BLaER1 treated with 17β-estradiol and CSF1 and Interleukin-3, amounts not matched to agents 10 nM and 100 nM (cell line): Measurements from ENCODE around the gene WTAP.
"Not testable (repeated sequence)": the region's sequence is repeated elsewhere in the genome, so short reads cannot be mapped to it uniquely, and the experiment has no call there.

Source experiments
- H3K27ac ChIP-seq, 11 experiments: shearing (Covaris generic); formaldehyde crosslinking; 2 replicates each; pipeline ENCODE4 v1.8.1; 2022
- H3K27me3 ChIP-seq, 11 experiments: shearing (Covaris generic); formaldehyde crosslinking; 2 replicates each; pipeline ENCODE4 v1.8.1; 2022
- H3K36me3 ChIP-seq, 11 experiments: shearing (Covaris generic); formaldehyde crosslinking; 2 replicates each; pipeline ENCODE4 v1.8.1; 2022
- H3K4me1 ChIP-seq, 10 experiments: shearing (Covaris generic); formaldehyde crosslinking; 2 replicates each; pipeline ENCODE4 v1.8.1; 2022
- H3K4me2 ChIP-seq, 11 experiments: shearing (Covaris generic); formaldehyde crosslinking; 2 replicates each; pipeline ENCODE4 v1.8.1; 2022
- H3K4me3 ChIP-seq, 10 experiments: shearing (Covaris generic); formaldehyde crosslinking; 2 replicates each; pipeline ENCODE4 v1.8.1; 2022
- H3K9ac ChIP-seq, 11 experiments: shearing (Covaris generic); formaldehyde crosslinking; 2 replicates each; pipeline ENCODE4 v1.8.1; 2022
- H3K9me3 ChIP-seq, 11 experiments: shearing (Covaris generic); formaldehyde crosslinking; replicated peaks in 1 of 11; 2 replicates each; pipeline ENCODE4 v1.8.1; 2022
- H4K20me1 ChIP-seq, 11 experiments: shearing (Covaris generic); formaldehyde crosslinking; 2 replicates each; pipeline ENCODE4 v1.8.1; 2022
- Cebpa-rat ChIP-seq, 11 experiments: shearing (Covaris generic); IDR thresholded peaks; 2 replicates each; pipeline ENCODE4 v1.8.1; 2022

Gene WTAP

DNA sequence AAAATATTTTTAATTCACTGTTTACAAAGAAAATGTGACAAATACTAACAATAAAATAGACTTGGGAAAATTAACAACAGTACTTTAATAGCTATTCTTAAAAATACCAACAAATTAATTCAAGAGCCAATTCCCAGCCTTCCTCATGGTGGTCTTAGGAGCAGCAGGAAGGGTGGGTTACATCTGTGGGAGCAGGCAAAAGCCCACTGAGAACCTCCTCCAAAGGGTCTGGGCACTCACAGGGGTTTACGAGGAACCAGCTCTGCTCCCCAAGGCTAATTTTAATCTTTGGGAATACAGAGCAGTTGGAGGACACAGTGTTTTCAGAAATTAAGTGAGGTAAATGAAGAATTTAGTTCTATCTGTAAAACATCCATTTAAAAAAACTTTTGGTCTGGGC, 44.5 kb upstream of the WTAP start:
- Histone ChIP-seq H3K4me1 (peaks cover 0 to 87% (median 8%) of the 10 kb centered on the region in 10 experiments; a peak in 12 of 20 replicates), H3K27ac (peak overlapping the region in 2 of 11 experiments; percentile 15 to 52; a peak in 3 of 22 replicates)

DNA sequence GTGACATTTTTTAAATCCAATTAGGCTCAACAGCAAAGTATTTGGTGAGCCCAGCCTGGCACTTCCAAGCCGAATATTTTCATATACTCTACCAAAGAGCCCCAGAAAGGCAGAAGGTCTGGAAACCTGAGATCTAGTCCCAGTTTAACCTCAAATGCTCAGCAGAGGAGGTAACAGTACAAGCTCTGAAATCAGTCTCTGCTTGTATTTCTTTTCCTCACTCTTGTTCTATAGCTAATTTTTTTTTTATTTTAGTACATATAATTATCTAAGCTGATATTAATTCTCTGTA, 43.3 kb upstream of the WTAP start:
- Histone ChIP-seq H3K9ac (peak overlapping the region in 3 of 11 experiments; percentile 40 to 64 (median 58); a peak in 6 of 22 replicates), H3K4me2 (peak overlapping the region in 3 of 11 experiments; percentile 73 to 97 (median 88); a peak in 6 of 22 replicates), H3K36me3 (peaks cover 97 to 100% (median 99%) of the 10 kb centered on the region in 11 experiments), H3K27me3 (no peaks in the 10 kb centered on the region), H3K4me3 (peak overlapping the region in 1 of 10 experiments; percentile 15; a peak in 1 of 20 replicates), H3K9me3 (no peaks in the 10 kb centered on the region), H4K20me1 (peaks cover 16 to 100% (median 89%) of the 10 kb centered on the region in 11 experiments; a peak in 21 of 22 replicates), H3K4me1 (peaks cover 0 to 98% (median 15%) of the 10 kb centered on the region in 10 experiments; a peak in 17 of 20 replicates), H3K27ac (peak overlapping the region in 3 of 11 experiments; percentile 9 to 52 (median 28); a peak in 5 of 22 replicates)
- TF ChIP-seq Cebpa-rat (IDR thresholded peaks at IDR 0.05): no peak

More for the DNA sequence above, 44.5 kb upstream of the WTAP start:
- Histone ChIP-seq H3K9ac (peak overlapping the region in 2 of 11 experiments; percentile 58 to 64; a peak in 4 of 22 replicates), H3K4me3 (no peak overlapping the region; a peak in 1 of 20 replicates), H3K27me3 (no peaks in the 10 kb centered on the region), H4K20me1 (peaks cover 14 to 100% (median 85%) of the 10 kb centered on the region in 11 experiments; a peak in 20 of 22 replicates), H3K36me3 (peaks cover 95 to 100% (median 99%) of the 10 kb centered on the region in 11 experiments), H3K4me2 (peak overlapping the region in 3 of 11 experiments; percentile 73 to 97 (median 88); a peak in 6 of 22 replicates), H3K9me3 (no peaks in the 10 kb centered on the region)
- TF ChIP-seq Cebpa-rat (IDR thresholded peaks at IDR 0.05): no peak

DNA sequence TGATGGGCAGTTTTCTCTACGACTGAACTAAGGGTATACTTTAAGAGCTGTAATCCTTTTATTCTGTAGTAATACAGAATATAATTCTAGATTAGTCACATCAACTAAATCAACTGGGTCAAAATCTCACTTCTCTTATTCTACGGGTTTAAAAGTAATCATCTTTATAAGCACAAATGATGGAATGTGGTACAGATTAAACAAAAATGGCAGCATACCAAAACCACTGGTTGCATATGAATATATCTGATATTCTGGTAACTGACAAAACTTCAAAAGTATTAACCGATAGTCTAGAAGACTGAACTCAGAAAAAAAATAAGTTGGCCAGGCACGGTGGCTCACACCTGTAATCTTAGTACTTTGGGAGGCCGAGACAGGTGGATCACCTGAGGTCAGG, 41.3 kb upstream of the WTAP start:
- H4K20me1 ChIP-seq: peaks cover 18 to 96% (median 77%) of the 10 kb centered on the region in 11 experiments; a peak in 20 of 22 replicates
- TF ChIP-seq Cebpa-rat (IDR thresholded peaks at IDR 0.05): no peak
- H3K27ac ChIP-seq: peak overlapping the region in 2 of 11 experiments; percentile 3 to 50; a peak in 2 of 22 replicates
- no peaks in the 10 kb centered on the region for H3K27me3 ChIP-seq
- no peaks in the 10 kb centered on the region for H3K9me3 ChIP-seq
- H3K9ac ChIP-seq: peak overlapping the region in 2 of 11 experiments; percentile 97 to 98; a peak in 3 of 22 replicates
- peaks cover 3 to 93% (median 22%) of the 10 kb centered on the region in 10 experiments; a peak in 17 of 20 replicates for H3K4me1 ChIP-seq
- peak overlapping the region in 3 of 10 experiments; percentile 93 to 96 (median 94); a peak in 5 of 20 replicates for H3K4me3 ChIP-seq
- peak overlapping the region in 3 of 11 experiments; percentile 88 to 99 (median 97); a peak in 5 of 22 replicates for H3K4me2 ChIP-seq
- H3K36me3 ChIP-seq: peaks cover 92 to 97% (median 94%) of the 10 kb centered on the region in 11 experiments

DNA sequence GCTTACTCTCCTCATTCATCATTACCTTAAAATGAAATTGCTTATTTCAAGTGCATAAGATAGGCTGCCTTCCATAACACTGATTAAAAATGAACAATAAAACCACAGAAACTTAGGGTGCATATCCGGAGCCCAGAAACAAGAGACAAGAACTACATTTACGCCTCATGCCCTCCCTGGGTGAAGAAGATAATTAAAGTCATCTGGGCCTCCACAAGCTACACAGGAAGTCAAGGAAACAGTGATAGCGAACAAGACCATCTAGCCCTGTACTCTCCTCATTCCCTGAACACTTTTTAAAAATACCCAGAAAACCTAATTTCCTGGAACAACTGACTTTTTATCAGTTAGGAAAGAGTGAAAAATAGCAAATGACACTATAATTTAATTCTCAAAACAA, 40.6 kb upstream of the WTAP start:
- Histone ChIP-seq H3K9ac (peak overlapping the region in 3 of 11 experiments; percentile 97 to 98 (median 97); a peak in 5 of 22 replicates), H3K9me3 (no peaks in the 10 kb centered on the region), H3K27me3 (no peaks in the 10 kb centered on the region), H4K20me1 (peaks cover 15 to 93% (median 72%) of the 10 kb centered on the region in 11 experiments; a peak in 20 of 22 replicates), H3K4me2 (peak overlapping the region in 5 of 11 experiments; percentile 5 to 99 (median 88); a peak in 9 of 22 replicates), H3K36me3 (peaks cover 86 to 97% (median 89%) of the 10 kb centered on the region in 11 experiments), H3K4me3 (peak overlapping the region in 3 of 10 experiments; percentile 93 to 96 (median 94); a peak in 6 of 20 replicates), H3K27ac (peak overlapping the region in 1 of 11 experiments; percentile 44; a peak in 1 of 22 replicates), H3K4me1 (peaks cover 8 to 87% (median 23%) of the 10 kb centered on the region in 10 experiments)
- no peak for TF ChIP-seq Cebpa-rat (IDR thresholded peaks at IDR 0.05)

DNA sequence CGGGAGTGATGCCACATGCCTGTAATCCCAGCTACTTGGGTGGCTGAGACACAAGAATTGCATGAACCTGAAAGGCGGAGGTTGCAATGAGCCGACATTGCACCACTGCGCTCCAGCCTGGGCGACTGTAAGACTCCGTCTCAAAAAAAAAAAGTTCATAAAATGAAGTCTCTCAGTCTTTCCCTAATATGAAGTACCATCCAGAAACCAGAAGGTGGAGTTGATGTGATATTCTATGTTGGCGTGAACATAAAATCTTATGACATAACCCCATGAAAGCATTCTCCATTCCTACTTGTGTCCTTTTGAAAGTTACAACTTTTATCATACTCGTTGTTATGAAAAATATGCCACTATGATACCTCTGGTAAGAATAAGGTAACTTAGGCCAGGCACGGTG, 40.0 kb upstream of the WTAP start:
- Histone ChIP-seq H3K9me3 (no peaks in the 10 kb centered on the region), H3K4me1 (peaks cover 15 to 80% (median 28%) of the 10 kb centered on the region in 10 experiments), H3K9ac (peak overlapping the region in 3 of 11 experiments; percentile 97 to 98 (median 97); a peak in 6 of 22 replicates), H3K27me3 (no peaks in the 10 kb centered on the region), H3K4me2 (peak overlapping the region in 5 of 11 experiments; percentile 5 to 99 (median 88); a peak in 8 of 22 replicates), H4K20me1 (peaks cover 20 to 93% (median 78%) of the 10 kb centered on the region in 11 experiments; a peak in 21 of 22 replicates), H3K4me3 (peak overlapping the region in 3 of 10 experiments; percentile 93 to 96 (median 94); a peak in 6 of 20 replicates), H3K36me3 (peaks cover 79 to 97% (median 88%) of the 10 kb centered on the region in 11 experiments), H3K27ac (peak overlapping the region in 1 of 11 experiments; percentile 44; a peak in 1 of 22 replicates)
- no peak for TF ChIP-seq Cebpa-rat (IDR thresholded peaks at IDR 0.05)

DNA sequence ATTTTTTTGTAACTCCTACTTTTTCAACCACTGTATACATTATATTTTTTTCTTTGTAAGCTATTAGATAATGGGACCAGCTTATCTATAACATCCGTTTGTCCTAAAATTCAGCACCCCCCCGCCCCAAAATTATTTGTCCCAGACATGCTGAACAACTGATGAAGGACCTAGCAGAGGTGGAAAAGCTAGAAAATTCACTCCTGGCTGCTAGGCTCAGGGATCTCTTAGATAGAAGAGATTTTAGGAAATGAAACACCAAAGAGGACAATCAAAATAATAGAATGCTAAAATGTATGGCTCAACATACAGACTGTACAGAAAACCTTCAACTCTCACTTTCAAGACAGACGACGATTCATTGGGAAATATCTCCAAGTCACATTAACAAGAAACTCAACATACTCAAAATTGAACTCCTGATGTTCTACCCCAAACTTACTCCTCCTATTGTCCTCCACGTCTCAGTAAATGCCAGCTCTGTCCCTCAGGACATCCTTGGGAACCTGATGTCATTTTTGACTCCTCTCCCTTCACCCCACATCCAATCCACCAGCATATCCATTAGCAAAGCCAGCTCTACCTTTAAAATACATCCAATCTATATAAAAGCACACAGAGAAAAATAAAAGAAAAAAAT, 38.9 kb upstream of the WTAP start:
- no peak for TF ChIP-seq Cebpa-rat (IDR thresholded peaks at IDR 0.05)
- peaks cover 69 to 93% (median 78%) of the 10 kb centered on the region in 11 experiments for H3K36me3 ChIP-seq
- H3K4me3 ChIP-seq: peak overlapping the region in 4 of 10 experiments; percentile 56 to 96 (median 94); a peak in 6 of 20 replicates
- H3K4me2 ChIP-seq: peak overlapping the region in 9 of 11 experiments; percentile 21 to 99 (median 48); a peak in 15 of 22 replicates
- H3K4me1 ChIP-seq: peaks cover 15 to 70% (median 28%) of the 10 kb centered on the region in 10 experiments
- H3K9ac ChIP-seq: peak overlapping the region in 6 of 11 experiments; percentile 31 to 98 (median 78); a peak in 12 of 22 replicates
- no peaks in the 10 kb centered on the region for H3K9me3 ChIP-seq
- H3K27ac ChIP-seq: peak overlapping the region in 7 of 11 experiments; percentile 13 to 98 (median 94); a peak in 11 of 22 replicates
- no peaks in the 10 kb centered on the region for H3K27me3 ChIP-seq
- H4K20me1 ChIP-seq: peaks cover 17 to 89% (median 78%) of the 10 kb centered on the region in 11 experiments; a peak in 21 of 22 replicates

DNA sequence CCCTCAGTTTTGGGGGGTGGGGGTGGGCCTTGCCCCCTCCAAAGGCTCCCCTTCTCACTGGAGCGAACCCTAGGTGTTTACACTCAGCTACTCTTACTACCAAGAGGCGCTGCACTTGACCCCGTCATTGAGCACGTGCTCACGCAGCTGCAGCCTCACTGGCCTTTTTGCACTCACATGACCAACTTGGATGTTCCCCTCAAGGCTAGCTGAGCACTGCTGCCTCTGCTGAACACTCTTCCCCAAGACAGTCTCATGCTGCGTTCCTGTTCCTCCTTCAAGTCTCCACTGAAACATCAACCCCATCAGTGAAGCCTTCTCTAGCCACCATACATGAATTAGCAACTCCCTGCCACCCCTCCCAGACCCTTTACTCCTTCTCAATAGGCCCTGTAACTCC, 38.3 kb upstream of the WTAP start:
- Histone ChIP-seq H3K27me3 (no peaks in the 10 kb centered on the region), H3K4me1 (peaks cover 19 to 64% (median 32%) of the 10 kb centered on the region in 10 experiments), H4K20me1 (peaks cover 17 to 83% (median 74%) of the 10 kb centered on the region in 11 experiments; a peak in 21 of 22 replicates), H3K4me2 (peak overlapping the region in 9 of 11 experiments; percentile 21 to 99 (median 48); a peak in 15 of 22 replicates), H3K4me3 (peak overlapping the region in 4 of 10 experiments; percentile 56 to 96 (median 94); a peak in 8 of 20 replicates), H3K36me3 (peaks cover 63 to 86% (median 72%) of the 10 kb centered on the region in 11 experiments), H3K9ac (peak overlapping the region in 7 of 11 experiments; percentile 8 to 98 (median 59); a peak in 14 of 22 replicates), H3K9me3 (no peaks in the 10 kb centered on the region), H3K27ac (peak overlapping the region in 8 of 11 experiments; percentile 13 to 98 (median 65); a peak in 13 of 22 replicates)
- no peak for TF ChIP-seq Cebpa-rat (IDR thresholded peaks at IDR 0.05)

DNA sequence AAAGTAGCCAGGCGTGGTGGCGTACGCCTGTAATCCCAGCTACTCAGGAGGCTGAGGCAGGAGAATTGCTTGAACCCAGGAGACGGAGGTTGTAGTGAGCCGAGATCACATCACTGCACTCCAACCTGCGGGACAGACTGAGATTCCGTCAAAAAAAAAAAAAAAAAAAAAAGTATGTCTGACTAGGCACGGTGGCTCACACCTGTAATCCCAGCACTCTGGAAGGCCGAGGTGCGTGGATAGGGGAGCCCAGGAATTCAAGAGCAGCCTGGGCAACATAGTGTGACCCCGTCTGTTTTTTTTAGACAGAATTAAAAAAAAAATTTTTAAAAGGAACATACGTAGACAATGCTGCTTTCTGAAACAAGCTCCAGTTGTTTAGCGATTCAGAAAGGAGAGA, 37.2 kb upstream of the WTAP start:
- Histone ChIP-seq H3K4me2 (peak overlapping the region in 9 of 11 experiments; percentile 19 to 99 (median 48); a peak in 14 of 22 replicates), H3K27ac (peak overlapping the region in 10 of 11 experiments; percentile 7 to 98 (median 89); a peak in 15 of 22 replicates), H3K4me3 (peak overlapping the region in 5 of 10 experiments; percentile 56 to 96 (median 93); a peak in 9 of 20 replicates), H3K4me1 (peaks cover 30 to 60% (median 43%) of the 10 kb centered on the region in 10 experiments), H4K20me1 (peaks cover 17 to 72% (median 65%) of the 10 kb centered on the region in 11 experiments; a peak in 21 of 22 replicates), H3K9ac (peak overlapping the region in 8 of 11 experiments; percentile 3 to 98 (median 50); a peak in 13 of 22 replicates), H3K36me3 (peaks cover 52 to 75% (median 60%) of the 10 kb centered on the region in 11 experiments)
- H3K9me3 ChIP-seq, H3K27me3 ChIP-seq: not testable (repeated sequence)
